SK-N-MC (cell line): ENCODE measurements around the gene ABCD3.

Experiments used
- EZH2 ChIP-seq: fragments of 200-600 bp; sonication (generic); IDR thresholded peaks from one replicate; pipeline ENCODE4 v1.6.1; 2017; ENCODE audit warnings: antibody characterized with exemption
- FOXP2 ChIP-seq: optimal IDR thresholded peaks from 2 replicates; pipeline ENCODE3; 2011; ENCODE audit warnings: mild to moderate bottlenecking, moderate library complexity; ENCODE audit not compliant: insufficient read depth; ENCODE audit errors: extremely low read length, control extremely low read depth
- POLR2AphosphoS5 ChIP-seq: IDR thresholded peaks from 2 replicates; pipeline ENCODE4 v1.6.1; 2012; ENCODE audit warnings: mild to moderate bottlenecking, low read depth, low read length, borderline replicate concordance

- TF ChIP-seq EZH2: no peak
- TF ChIP-seq POLR2AphosphoS5: no peak
- no peak for TF ChIP-seq FOXP2
These were observed 119.1 kb downstream of the ABCD3 start for GRCh38 chr1:94537254-94537653.
